ENCODE data around the gene NEU4.

The NEU4 gene

GRCh38 chr2:241860184-241861078 is 51.4 kb downstream of the NEU4 start:
- DNase-seq (ENCODE audit: low spot score) (no peak), FAIRE-seq (no peak)

GRCh38 chr2:241861264-241861663 is 52.3 kb downstream of the NEU4 start:
- no peak for FAIRE-seq

GRCh38 chr2:241862093-241862492 is 53.1 kb downstream of the NEU4 start:
- no peak for FAIRE-seq
- no peak for DNase-seq (ENCODE audit: low spot score)

More at GRCh38 chr2:241861264-241861663, 52.3 kb downstream of the NEU4 start:
- DNase-seq (ENCODE audit: low spot score): no peak

- no peak for FAIRE-seq
These were observed 54.0 kb downstream of the NEU4 start for GRCh38 chr2:241862775-241863535.

GRCh38 chr2:241863536-241863954 is 54.6 kb downstream of the NEU4 start:
- FAIRE-seq: no peak

More at GRCh38 chr2:241862775-241863535, 54.0 kb downstream of the NEU4 start:
- no peak for DNase-seq (ENCODE audit: low spot score)

GRCh38 chr2:241864168-241864849 is 55.3 kb downstream of the NEU4 start:
- no peak for DNase-seq (ENCODE audit: low spot score)
- FAIRE-seq: peak; percentile 100

More at GRCh38 chr2:241863536-241863954, 54.6 kb downstream of the NEU4 start:
- no peak for DNase-seq (ENCODE audit: low spot score)

- FAIRE-seq: no peak
- no peak for DNase-seq (ENCODE audit: low spot score)
These were observed 55.8 kb downstream of the NEU4 start for GRCh38 chr2:241864850-241865213.

- no peak for DNase-seq (ENCODE audit: low spot score)
- no peak for FAIRE-seq
These were observed 56.5 kb downstream of the NEU4 start for GRCh38 chr2:241865416-241865956.

GRCh38 chr2:241865957-241866789 is 57.2 kb downstream of the NEU4 start:
- peak; percentile 39 for DNase-seq (ENCODE audit: low spot score)
- FAIRE-seq: no peak

Data from urothelium cell line (cell line).